ENCODE measurements around the gene PHF20.
"Not testable (repeated sequence)": the region's sequence is repeated elsewhere in the genome, so short reads cannot be mapped to it uniquely, and the experiment has no call there.

Gene PHF20

GRCh38 chr20:35929301-35929700 is 157.5 kb downstream of the PHF20 start:
- DNase-seq (ENCODE audit: low read depth): no peak

DNA sequence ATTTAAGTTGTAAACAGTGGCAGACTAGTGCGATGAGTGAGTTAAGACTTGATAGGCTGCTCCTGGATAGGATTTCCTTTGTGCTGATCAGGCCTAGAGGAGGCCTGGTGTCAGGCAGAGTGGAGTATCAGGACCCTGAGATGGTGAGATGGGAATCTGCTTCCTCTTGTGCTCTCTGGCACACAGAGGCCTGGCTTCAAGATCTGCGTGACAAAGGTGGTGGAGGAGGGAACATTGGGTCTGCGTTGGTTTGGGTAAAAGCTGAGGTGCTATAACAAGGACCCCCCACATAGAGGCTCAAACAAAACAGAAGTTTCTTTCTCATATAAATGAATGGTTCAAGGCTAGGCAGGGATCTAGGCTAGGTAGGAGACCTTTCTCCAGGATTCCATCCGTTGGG is 162.2 kb downstream of the PHF20 start:
- no peak for DNase-seq (ENCODE audit: low read depth)

- DNase-seq (ENCODE audit: low read depth): no peak
These were observed 167.4 kb downstream of the PHF20 start for GRCh38 chr20:35939264-35939663.

DNA sequence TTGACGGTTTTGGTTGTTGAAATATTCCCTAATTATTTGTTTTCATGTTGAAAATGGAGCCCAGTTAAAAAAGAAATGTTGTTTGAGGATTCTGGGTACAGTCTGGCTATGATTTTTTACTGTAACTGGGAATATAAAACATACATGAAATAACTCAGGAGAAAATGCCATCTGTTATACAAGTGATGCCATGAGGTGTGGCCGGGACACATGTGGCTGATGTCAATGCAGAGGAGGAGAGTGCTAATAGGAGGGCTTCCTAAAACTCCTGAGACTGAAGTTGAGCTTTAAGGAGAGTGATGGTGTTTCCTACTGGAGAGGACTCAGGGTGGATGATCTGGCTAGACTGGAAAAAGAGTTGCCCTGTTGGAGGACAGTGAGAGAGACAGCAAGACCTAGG is 169.8 kb downstream of the PHF20 start:
- no peak for DNase-seq (ENCODE audit: low read depth)

- DNase-seq (ENCODE audit: low read depth): no peak
These were observed 170.4 kb downstream of the PHF20 start for GRCh38 chr20:35942243-35942642.

- DNase-seq (ENCODE audit: low read depth): peak; percentile 17
These were observed 175.7 kb downstream of the PHF20 start for GRCh38 chr20:35947489-35947888.

GRCh38 chr20:35947907-35948306 is 176.1 kb downstream of the PHF20 start:
- DNase-seq (ENCODE audit: low read depth): no peak

- no peak for DNase-seq (ENCODE audit: low read depth)
These were observed 178.3 kb downstream of the PHF20 start for GRCh38 chr20:35950093-35950492.

GRCh38 chr20:35952080-35952479 is 180.3 kb downstream of the PHF20 start:
- not testable (repeated sequence) for DNase-seq (ENCODE audit: low read depth)

GRCh38 chr20:35952480-35953386 is 180.9 kb downstream of the PHF20 start:
- no peak for DNase-seq (ENCODE audit: low read depth)

GRCh38 chr20:35953387-35954199 is 181.8 kb downstream of the PHF20 start:
- peak; percentile 54 for DNase-seq (ENCODE audit: low read depth)

GRCh38 chr20:35954200-35954906 is 182.5 kb downstream of the PHF20 start, which contains the start of gene SCAND1:
TSS of gene SCAND1 (minus strand) at chr20:35954502. CDS start at chr20:35954284, 218 bp downstream.
- DNase-seq (ENCODE audit: low read depth): peak; percentile 95

- DNase-seq (ENCODE audit: low read depth): no peak
These were observed 183.1 kb downstream of the PHF20 start for GRCh38 chr20:35954907-35955251.

DNA sequence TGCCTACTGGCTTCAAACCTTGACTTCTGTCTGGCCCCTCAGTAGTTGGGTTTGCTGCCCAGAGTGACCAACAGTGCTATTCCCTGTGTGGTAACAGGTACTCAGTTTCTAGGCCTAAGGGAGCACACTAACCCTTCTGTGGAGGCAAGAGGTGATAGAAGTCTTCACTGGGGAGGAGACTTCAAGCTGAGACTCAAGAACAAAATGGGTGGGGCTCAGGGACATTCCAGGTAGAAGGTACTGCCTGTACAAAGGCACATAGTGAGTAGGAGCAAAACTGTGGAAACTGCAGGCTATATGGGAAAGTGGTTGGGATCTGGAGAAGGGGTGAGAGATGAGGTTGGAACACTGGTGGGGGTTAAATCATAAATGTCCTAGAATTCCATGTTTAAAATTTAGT is 184.8 kb downstream of the PHF20 start:
- DNase-seq (ENCODE audit: low read depth): no peak

GRCh38 chr20:35959291-35959690 is 187.5 kb downstream of the PHF20 start:
- not testable (repeated sequence) for DNase-seq (ENCODE audit: low read depth)

DNA sequence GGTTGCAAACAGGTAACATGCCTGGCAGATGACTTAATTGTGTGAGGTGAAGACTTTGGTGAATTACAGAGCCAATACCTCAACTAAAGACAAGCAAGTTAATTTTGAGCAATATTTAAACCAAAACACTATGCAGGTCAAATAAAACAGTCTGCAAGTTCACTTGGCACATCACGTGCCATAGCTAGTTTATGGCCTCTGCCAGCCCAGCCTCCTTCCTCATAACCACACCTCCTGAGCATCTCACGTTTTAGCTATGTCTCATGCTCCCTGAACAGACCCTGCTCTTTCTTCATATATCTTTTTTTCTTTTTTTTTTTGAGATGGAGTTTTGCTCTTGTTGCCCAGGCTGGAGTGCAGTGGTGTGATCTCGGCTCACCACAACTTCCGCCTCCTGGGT is 192.1 kb downstream of the PHF20 start:
- no peak for DNase-seq (ENCODE audit: low read depth)

- no peak for DNase-seq (ENCODE audit: low read depth)
These were observed 196.3 kb downstream of the PHF20 start, which contains the start of gene CNBD2 for GRCh38 chr20:35967979-35968640. TSS of gene CNBD2 (plus strand) at chr20:35968590. CDS start at chr20:35968763, 173 bp downstream.

DNA sequence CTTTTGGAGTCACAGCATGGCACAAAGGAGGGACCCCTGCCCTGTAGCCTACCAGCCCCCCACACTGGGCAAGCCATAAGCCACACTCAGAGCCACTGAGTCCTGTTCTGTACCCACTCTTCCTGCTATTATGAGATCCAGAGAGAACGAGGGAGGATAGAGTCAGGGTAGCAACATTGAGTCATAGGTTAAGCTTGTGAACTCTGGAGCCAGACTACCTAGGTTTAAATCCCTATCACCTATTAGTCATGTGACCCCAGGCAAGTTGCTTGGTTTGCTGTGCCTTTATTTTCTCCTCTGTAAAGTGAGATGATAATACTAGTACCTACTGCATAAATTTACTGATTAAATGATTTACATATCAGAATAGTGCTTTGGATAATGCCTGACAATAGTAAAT is 197.1 kb downstream of the PHF20 start:
- DNase-seq (ENCODE audit: low read depth): no peak

DNA sequence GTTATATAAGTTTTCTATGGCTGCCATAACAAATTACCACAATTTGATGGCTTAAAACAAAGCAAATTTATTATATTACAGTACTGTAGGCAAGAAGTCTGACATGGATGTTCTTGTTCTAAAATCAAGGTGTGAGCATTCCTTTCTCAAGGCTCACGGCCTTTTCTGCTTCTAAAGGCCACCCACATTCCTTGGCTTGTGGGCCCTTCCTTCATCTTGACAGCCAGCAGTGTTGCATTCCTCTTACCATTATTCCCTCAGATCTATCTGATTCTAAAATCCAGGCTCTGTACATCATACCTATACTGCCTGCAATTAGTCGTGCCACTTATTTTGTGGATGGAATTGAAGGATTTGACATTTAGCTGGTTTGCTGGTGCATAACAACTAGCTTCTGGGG is 200.2 kb downstream of the PHF20 start:
- no peak for DNase-seq (ENCODE audit: low read depth)

GRCh38 chr20:35972462-35972861 is 200.6 kb downstream of the PHF20 start:
- no peak for DNase-seq (ENCODE audit: low read depth)

GRCh38 chr20:35974256-35974655 is 202.4 kb downstream of the PHF20 start:
- DNase-seq (ENCODE audit: low read depth): no peak
